Calu3 (cell line): ENCODE measurements around the gene ZNF775. TPM values are rescaled to one million over a fixed set of nuclear protein-coding genes. Genes with fewer than 3 reads are reported as not detected.
A peak's percentile ranks its signal among the peaks of the same experiment; 100 is the strongest.

Experiments used
- BruUV-seq: library from RNA; stranded (reverse); fragments of 400-500 nt; replicated peaks from 2 replicates; lab custom pipeline; 2021; lab: Mats Ljungman, UMichigan
- CTCF ChIA-PET: fragments of 300-600 bp; sonication (Branson Sonifier 250); formaldehyde crosslinking; loops from one replicate; lab custom pipeline; 2022; ENCODE audit warnings: antibody characterized with exemption; lab: Charles Lee
- DNase-seq: peaks from one replicate; pipeline ENCODE4 v3.0.0; 2022
- H3K27ac Mint-ChIP-seq: one replicate; pipeline ENCODE4 v1.8.0; 2022; ENCODE audit warnings: mixed read lengths; ENCODE audit not compliant: unreplicated experiment
- H3K27me3 Mint-ChIP-seq: one replicate; pipeline ENCODE4 v1.8.0; 2022; ENCODE audit warnings: mixed read lengths; ENCODE audit not compliant: unreplicated experiment
- H3K36me3 Mint-ChIP-seq: one replicate; pipeline ENCODE4 v1.8.0; 2022; ENCODE audit warnings: mild to moderate bottlenecking, moderate library complexity, mixed read lengths; ENCODE audit not compliant: insufficient read depth, unreplicated experiment
- H3K4me1 Mint-ChIP-seq: one replicate; pipeline ENCODE4 v1.8.0; 2022; ENCODE audit warnings: mild to moderate bottlenecking, low read depth, mixed read lengths; ENCODE audit not compliant: unreplicated experiment
- H3K4me3 Mint-ChIP-seq: one replicate; pipeline ENCODE4 v1.8.0; 2022; ENCODE audit warnings: mild to moderate bottlenecking, low read depth, moderate library complexity, mixed read lengths; ENCODE audit not compliant: unreplicated experiment
- H3K9me3 Mint-ChIP-seq: one replicate; pipeline ENCODE4 v1.8.0; 2022; ENCODE audit warnings: low read depth, mixed read lengths; ENCODE audit not compliant: unreplicated experiment
- intact Hi-C: fragments of 100-400 bp; cut with micrococcal nuclease; formaldehyde crosslinking; loops from one replicate; pipeline ENCODE4 v1.10.0; 2022; ENCODE audit not compliant: unreplicated experiment
- total RNA-seq: library from RNA; stranded (reverse); gene quantifications from 2 replicates; pipeline ENCODE4 v1.2.3, GENCODE V29; 2022
- TF ChIP-seq, protein P1 (sequence below): fragments of 200-600 bp; IDR thresholded peaks from one replicate; pipeline ENCODE4 v1.8.0; 2022; ENCODE audit warnings: antibody characterized with exemption; ENCODE audit not compliant: unreplicated experiment

Gene ZNF775
- total RNA-seq, 1 experiment from 2014 or later = 5.8 TPM

GRCh38 chr7:150417239-150417638 lies 38.1 kb downstream of the ZNF775 start:
- H3K27me3 Mint-ChIP-seq = peaks cover 12% of the 10 kb centered on the region
- H3K4me1 Mint-ChIP-seq = peaks cover 11% of the 10 kb centered on the region
- no peaks in the 10 kb centered on the region for H3K9me3 Mint-ChIP-seq
- TF ChIP-seq, protein P1, sequence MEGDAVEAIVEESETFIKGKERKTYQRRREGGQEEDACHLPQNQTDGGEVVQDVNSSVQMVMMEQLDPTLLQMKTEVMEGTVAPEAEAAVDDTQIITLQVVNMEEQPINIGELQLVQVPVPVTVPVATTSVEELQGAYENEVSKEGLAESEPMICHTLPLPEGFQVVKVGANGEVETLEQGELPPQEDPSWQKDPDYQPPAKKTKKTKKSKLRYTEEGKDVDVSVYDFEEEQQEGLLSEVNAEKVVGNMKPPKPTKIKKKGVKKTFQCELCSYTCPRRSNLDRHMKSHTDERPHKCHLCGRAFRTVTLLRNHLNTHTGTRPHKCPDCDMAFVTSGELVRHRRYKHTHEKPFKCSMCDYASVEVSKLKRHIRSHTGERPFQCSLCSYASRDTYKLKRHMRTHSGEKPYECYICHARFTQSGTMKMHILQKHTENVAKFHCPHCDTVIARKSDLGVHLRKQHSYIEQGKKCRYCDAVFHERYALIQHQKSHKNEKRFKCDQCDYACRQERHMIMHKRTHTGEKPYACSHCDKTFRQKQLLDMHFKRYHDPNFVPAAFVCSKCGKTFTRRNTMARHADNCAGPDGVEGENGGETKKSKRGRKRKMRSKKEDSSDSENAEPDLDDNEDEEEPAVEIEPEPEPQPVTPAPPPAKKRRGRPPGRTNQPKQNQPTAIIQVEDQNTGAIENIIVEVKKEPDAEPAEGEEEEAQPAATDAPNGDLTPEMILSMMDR = no peak
- no peaks in the 10 kb centered on the region for H3K36me3 Mint-ChIP-seq
- DNase-seq = no peak
- H3K27ac Mint-ChIP-seq = no peak overlapping the region
- H3K4me3 Mint-ChIP-seq = no peak overlapping the region
- intact Hi-C loops = no loop called here
- BruUV-seq = no TSS peak
- CTCF ChIA-PET = no interaction called here

- TF ChIP-seq, protein P1 = no peak
- intact Hi-C loops = no loop called here
- H3K27ac Mint-ChIP-seq = no peak overlapping the region
- H3K4me1 Mint-ChIP-seq = peaks cover 11% of the 10 kb centered on the region
- no peak overlapping the region for H3K4me3 Mint-ChIP-seq
- CTCF ChIA-PET = interaction anchor here (0.7 kb wide), 1 partner anchor 12 kb away, joined by 4 read pairs; no protein-coding TSS in a partner anchor
- no peak for DNase-seq
- no peaks in the 10 kb centered on the region for H3K36me3 Mint-ChIP-seq
- no TSS peak for BruUV-seq
- peaks cover 12% of the 10 kb centered on the region for H3K27me3 Mint-ChIP-seq
- no peaks in the 10 kb centered on the region for H3K9me3 Mint-ChIP-seq
Observed at GRCh38 chr7:150417863-150418262, 38.7 kb downstream of the ZNF775 start.

DNA sequence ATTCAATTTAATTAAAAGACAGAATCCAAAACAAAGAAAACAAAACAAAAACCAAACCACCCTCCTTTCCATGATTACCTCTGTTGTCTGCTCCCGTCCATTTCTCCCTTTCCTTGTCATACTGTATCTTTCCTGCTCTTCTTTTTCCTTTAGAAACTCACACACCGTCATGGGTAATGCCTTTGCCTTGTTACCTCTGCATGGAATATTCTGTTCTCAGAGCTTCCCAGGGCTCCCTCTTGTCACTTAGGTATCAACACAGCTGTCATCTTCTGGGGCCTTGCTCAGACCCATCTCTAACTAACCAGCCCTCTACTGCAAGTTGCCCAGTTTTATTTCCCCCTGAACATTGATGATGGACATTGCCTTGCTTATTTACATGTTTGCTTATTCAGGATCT lies 41.1 kb downstream of the ZNF775 start:
- intact Hi-C loops = loop anchor here (5.0 kb wide), 1 partner anchor 133 kb away; no protein-coding TSS in a partner anchor
- DNase-seq = no peak
- Mint-ChIP-seq H3K27ac (no peak overlapping the region), H3K9me3 (no peaks in the 10 kb centered on the region), H3K36me3 (no peaks in the 10 kb centered on the region), H3K4me3 (no peak overlapping the region), H3K4me1 (peaks cover 11% of the 10 kb centered on the region), H3K27me3 (peaks cover 12% of the 10 kb centered on the region)
- CTCF ChIA-PET = no interaction called here
- BruUV-seq = no TSS peak
- TF ChIP-seq, protein P1 = no peak

- H3K27ac Mint-ChIP-seq = no peak overlapping the region
- no peak overlapping the region for H3K4me3 Mint-ChIP-seq
- no peaks in the 10 kb centered on the region for H3K9me3 Mint-ChIP-seq
- DNase-seq = peak; percentile 88
- intact Hi-C loops = loop anchor here (1.0 to 5.0 kb wide), 2 partner anchors 65 to 134 kb away; no protein-coding TSS in a partner anchor
- no peaks in the 10 kb centered on the region for H3K36me3 Mint-ChIP-seq
- BruUV-seq = no TSS peak
- CTCF ChIA-PET = no interaction called here
- H3K4me1 Mint-ChIP-seq = peaks cover 11% of the 10 kb centered on the region
- TF ChIP-seq, protein P1 = peak; percentile 52
- peaks cover 12% of the 10 kb centered on the region for H3K27me3 Mint-ChIP-seq
Observed at GRCh38 chr7:150420987-150421674, 42.0 kb downstream of the ZNF775 start.
